ENCODE data around the gene REXO4.

The REXO4 gene

GRCh38 chr9:133402689-133403088 is 15.1 kb downstream of the REXO4 start:
- no peak for DNase-seq
- Histone ChIP-seq H4K12ac (ENCODE audit: low read depth, low read length) (no peak overlapping the region), H2BK12ac (ENCODE audit: low read length) (no peak overlapping the region), H3K4me3 (ENCODE audit: low read depth, low read length) (no peak overlapping the region), H3K79me2 (ENCODE audit: control insufficient read depth, insufficient read depth, low read length, poor library complexity) (no peaks in the 10 kb centered on the region), H2BK120ac (ENCODE audit: insufficient read depth, low read length, poor library complexity) (no peak overlapping the region), H3K4me1 (ENCODE audit: control insufficient read depth in 1 of 2, insufficient read depth in 2 of 2, low read length in 2 of 2) (no peaks in the 10 kb centered on the region), H3K14ac (ENCODE audit: low read length) (no peak overlapping the region), H3K4me2 (ENCODE audit: low read length) (no peak overlapping the region), H4K8ac (ENCODE audit: low read depth, low read length) (no peak overlapping the region), H2AK5ac (ENCODE audit: low read length) (no peak overlapping the region), H3K4ac (ENCODE audit: low read depth, low read length) (no peak overlapping the region), H3K23ac (ENCODE audit: low read length) (no peak overlapping the region), H2AFZ (ENCODE audit: insufficient read depth, low read length, poor library complexity) (no peak overlapping the region), H3K18ac (ENCODE audit: low read length) (no peak overlapping the region), H3K36me3 (ENCODE audit: control insufficient read depth in 1 of 2, insufficient read depth in 2 of 2, low read length in 2 of 2) (peaks cover 42 to 50% of the 10 kb centered on the region in 2 experiments), H3K27me3 (ENCODE audit: insufficient read depth, low read length) (no peaks in the 10 kb centered on the region), H4K91ac (ENCODE audit: low read depth, low read length) (no peak overlapping the region), H3K9me3 (ENCODE audit: insufficient read depth, low read depth, low read length) (no peaks in the 10 kb centered on the region), H3K9ac (ENCODE audit: low read length) (no peak overlapping the region), H3K27ac (ENCODE audit: low read depth, low read length) (no peak overlapping the region), H3K79me1 (ENCODE audit: low read length) (no peaks in the 10 kb centered on the region), H2BK5ac (ENCODE audit: low read depth, low read length, poor library complexity) (no peak overlapping the region)
- no CpG with 5 or more reads among the region's 7 CpGs for WGBS (ENCODE audit: extremely low coverage, insufficient coverage, insufficient read length)

- Histone ChIP-seq H2AFZ (ENCODE audit: insufficient read depth, low read length, poor library complexity) (no peak overlapping the region), H3K4me3 (ENCODE audit: low read depth, low read length) (no peak overlapping the region), H3K14ac (ENCODE audit: low read length) (no peak overlapping the region), H4K91ac (ENCODE audit: low read depth, low read length) (no peak overlapping the region), H3K4me1 (ENCODE audit: control insufficient read depth in 1 of 2, insufficient read depth in 2 of 2, low read length in 2 of 2) (no peaks in the 10 kb centered on the region), H3K79me1 (ENCODE audit: low read length) (no peaks in the 10 kb centered on the region), H3K27me3 (ENCODE audit: insufficient read depth, low read length) (no peaks in the 10 kb centered on the region), H3K23ac (ENCODE audit: low read length) (no peak overlapping the region), H3K9me3 (ENCODE audit: insufficient read depth, low read depth, low read length) (no peaks in the 10 kb centered on the region), H2BK5ac (ENCODE audit: low read depth, low read length, poor library complexity) (no peak overlapping the region), H3K27ac (ENCODE audit: low read depth, low read length) (no peak overlapping the region), H2BK12ac (ENCODE audit: low read length) (no peak overlapping the region), H2AK5ac (ENCODE audit: low read length) (no peak overlapping the region), H3K79me2 (ENCODE audit: control insufficient read depth, insufficient read depth, low read length, poor library complexity) (no peaks in the 10 kb centered on the region), H3K4ac (ENCODE audit: low read depth, low read length) (no peak overlapping the region), H4K12ac (ENCODE audit: low read depth, low read length) (no peak overlapping the region), H3K36me3 (ENCODE audit: control insufficient read depth in 1 of 2, insufficient read depth in 2 of 2, low read length in 2 of 2) (peaks cover 35 to 42% of the 10 kb centered on the region in 2 experiments), H3K4me2 (ENCODE audit: low read length) (no peak overlapping the region), H3K18ac (ENCODE audit: low read length) (no peak overlapping the region), H4K8ac (ENCODE audit: low read depth, low read length) (no peak overlapping the region), H3K9ac (ENCODE audit: low read length) (no peak overlapping the region), H2BK120ac (ENCODE audit: insufficient read depth, low read length, poor library complexity) (no peak overlapping the region)
- DNase-seq: no peak
- no CpG with 5 or more reads among the region's 6 CpGs for WGBS (ENCODE audit: extremely low coverage, insufficient coverage, insufficient read length)
Measured at GRCh38 chr9:133401588-133401987, 16.2 kb downstream of the REXO4 start.

GRCh38 chr9:133400292-133400691 is 17.5 kb downstream of the REXO4 start:
- H3K18ac ChIP-seq (ENCODE audit: low read length): no peak overlapping the region
- H3K4me2 ChIP-seq (ENCODE audit: low read length): no peak overlapping the region
- no peak for DNase-seq
- no peak overlapping the region for H4K12ac ChIP-seq (ENCODE audit: low read depth, low read length)
- no peak overlapping the region for H2BK120ac ChIP-seq (ENCODE audit: insufficient read depth, low read length, poor library complexity)
- WGBS (ENCODE audit: extremely low coverage, insufficient coverage, insufficient read length): no CpG with 5 or more reads among the region's 12 CpGs
- no peak overlapping the region for H3K27ac ChIP-seq (ENCODE audit: low read depth, low read length)
- no peaks in the 10 kb centered on the region for H3K79me1 ChIP-seq (ENCODE audit: low read length)
- no peak overlapping the region for H2BK12ac ChIP-seq (ENCODE audit: low read length)
- H3K27me3 ChIP-seq (ENCODE audit: insufficient read depth, low read length): no peaks in the 10 kb centered on the region
- no peak overlapping the region for H2BK5ac ChIP-seq (ENCODE audit: low read depth, low read length, poor library complexity)
- H2AK5ac ChIP-seq (ENCODE audit: low read length): no peak overlapping the region
- no peaks in the 10 kb centered on the region for H3K79me2 ChIP-seq (ENCODE audit: control insufficient read depth, insufficient read depth, low read length, poor library complexity)
- H3K4me3 ChIP-seq (ENCODE audit: low read depth, low read length): no peak overlapping the region
- H3K9me3 ChIP-seq (ENCODE audit: insufficient read depth, low read depth, low read length): no peaks in the 10 kb centered on the region
- no peak overlapping the region for H3K9ac ChIP-seq (ENCODE audit: low read length)
- no peak overlapping the region for H4K8ac ChIP-seq (ENCODE audit: low read depth, low read length)
- no peak overlapping the region for H3K4ac ChIP-seq (ENCODE audit: low read depth, low read length)
- H3K14ac ChIP-seq (ENCODE audit: low read length): no peak overlapping the region
- peaks cover 22 to 29% of the 10 kb centered on the region in 2 experiments for H3K36me3 ChIP-seq (ENCODE audit: control insufficient read depth in 1 of 2, insufficient read depth in 2 of 2, low read length in 2 of 2)
- H4K91ac ChIP-seq (ENCODE audit: low read depth, low read length): no peak overlapping the region
- no peaks in the 10 kb centered on the region for H3K4me1 ChIP-seq (ENCODE audit: control insufficient read depth in 1 of 2, insufficient read depth in 2 of 2, low read length in 2 of 2)
- H2AFZ ChIP-seq (ENCODE audit: insufficient read depth, low read length, poor library complexity): no peak overlapping the region
- no peak overlapping the region for H3K23ac ChIP-seq (ENCODE audit: low read length)

DNA sequence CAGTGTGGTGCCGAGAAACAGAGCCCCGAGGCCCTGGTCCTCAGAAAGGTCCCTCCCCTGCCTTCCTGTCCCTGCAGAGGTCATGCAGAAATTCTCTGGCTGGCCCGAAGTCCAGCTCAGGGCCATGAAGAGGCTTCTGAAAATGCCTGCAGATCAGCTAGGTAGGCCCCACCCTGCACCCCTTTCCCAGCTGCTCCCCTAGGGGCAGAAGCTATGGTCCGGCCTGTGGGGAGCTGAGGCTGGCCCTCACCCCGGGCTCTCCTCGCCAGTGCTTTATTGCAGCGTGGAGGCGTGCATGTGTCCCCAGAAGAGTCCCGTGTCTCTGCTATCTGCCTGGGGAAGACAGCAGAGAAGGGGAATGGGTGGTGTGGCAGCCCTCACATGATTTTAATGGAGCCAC is 19.9 kb downstream of the REXO4 start:
- H2AK5ac ChIP-seq (ENCODE audit: low read length): no peak overlapping the region
- no peak overlapping the region for H3K9ac ChIP-seq (ENCODE audit: low read length)
- H3K4me2 ChIP-seq (ENCODE audit: low read length): no peak overlapping the region
- peaks cover 3% of the 10 kb centered on the region for H3K9me3 ChIP-seq (ENCODE audit: insufficient read depth, low read depth, low read length)
- peaks cover 6 to 13% of the 10 kb centered on the region in 2 experiments for H3K36me3 ChIP-seq (ENCODE audit: control insufficient read depth in 1 of 2, insufficient read depth in 2 of 2, low read length in 2 of 2)
- DNase-seq: no peak
- no peak overlapping the region for H3K14ac ChIP-seq (ENCODE audit: low read length)
- no peak overlapping the region for H4K8ac ChIP-seq (ENCODE audit: low read depth, low read length)
- H3K4me1 ChIP-seq (ENCODE audit: control insufficient read depth in 1 of 2, insufficient read depth in 2 of 2, low read length in 2 of 2): no peaks in the 10 kb centered on the region
- no peak overlapping the region for H3K4ac ChIP-seq (ENCODE audit: low read depth, low read length)
- no peak overlapping the region for H2BK5ac ChIP-seq (ENCODE audit: low read depth, low read length, poor library complexity)
- H3K23ac ChIP-seq (ENCODE audit: low read length): no peak overlapping the region
- no peak overlapping the region for H4K12ac ChIP-seq (ENCODE audit: low read depth, low read length)
- no peak overlapping the region for H3K4me3 ChIP-seq (ENCODE audit: low read depth, low read length)
- no peaks in the 10 kb centered on the region for H3K79me1 ChIP-seq (ENCODE audit: low read length)
- H2BK120ac ChIP-seq (ENCODE audit: insufficient read depth, low read length, poor library complexity): no peak overlapping the region
- H3K27me3 ChIP-seq (ENCODE audit: insufficient read depth, low read length): no peaks in the 10 kb centered on the region
- WGBS (ENCODE audit: extremely low coverage, insufficient coverage, insufficient read length): no CpG with 5 or more reads among the region's 9 CpGs
- H3K18ac ChIP-seq (ENCODE audit: low read length): no peak overlapping the region
- no peak overlapping the region for H2BK12ac ChIP-seq (ENCODE audit: low read length)
- no peak overlapping the region for H4K91ac ChIP-seq (ENCODE audit: low read depth, low read length)
- no peak overlapping the region for H2AFZ ChIP-seq (ENCODE audit: insufficient read depth, low read length, poor library complexity)
- no peak overlapping the region for H3K27ac ChIP-seq (ENCODE audit: low read depth, low read length)
- H3K79me2 ChIP-seq (ENCODE audit: control insufficient read depth, insufficient read depth, low read length, poor library complexity): no peaks in the 10 kb centered on the region

Data from trophoblast cell (in vitro differentiated cells and primary cell).